GM10847 (cell line): Measurements from ENCODE around the gene FLNC.

Source experiments
- POLR2A ChIP-seq: IDR thresholded peaks from 2 replicates; pipeline ENCODE4 v1.6.1; 2011; ENCODE audit not compliant: insufficient read length; ENCODE audit errors: extremely low read depth

The FLNC gene

GRCh38 chr7:128890306-128891109 lies 60.3 kb downstream of the FLNC start:
- no peak for TF ChIP-seq POLR2A

DNA sequence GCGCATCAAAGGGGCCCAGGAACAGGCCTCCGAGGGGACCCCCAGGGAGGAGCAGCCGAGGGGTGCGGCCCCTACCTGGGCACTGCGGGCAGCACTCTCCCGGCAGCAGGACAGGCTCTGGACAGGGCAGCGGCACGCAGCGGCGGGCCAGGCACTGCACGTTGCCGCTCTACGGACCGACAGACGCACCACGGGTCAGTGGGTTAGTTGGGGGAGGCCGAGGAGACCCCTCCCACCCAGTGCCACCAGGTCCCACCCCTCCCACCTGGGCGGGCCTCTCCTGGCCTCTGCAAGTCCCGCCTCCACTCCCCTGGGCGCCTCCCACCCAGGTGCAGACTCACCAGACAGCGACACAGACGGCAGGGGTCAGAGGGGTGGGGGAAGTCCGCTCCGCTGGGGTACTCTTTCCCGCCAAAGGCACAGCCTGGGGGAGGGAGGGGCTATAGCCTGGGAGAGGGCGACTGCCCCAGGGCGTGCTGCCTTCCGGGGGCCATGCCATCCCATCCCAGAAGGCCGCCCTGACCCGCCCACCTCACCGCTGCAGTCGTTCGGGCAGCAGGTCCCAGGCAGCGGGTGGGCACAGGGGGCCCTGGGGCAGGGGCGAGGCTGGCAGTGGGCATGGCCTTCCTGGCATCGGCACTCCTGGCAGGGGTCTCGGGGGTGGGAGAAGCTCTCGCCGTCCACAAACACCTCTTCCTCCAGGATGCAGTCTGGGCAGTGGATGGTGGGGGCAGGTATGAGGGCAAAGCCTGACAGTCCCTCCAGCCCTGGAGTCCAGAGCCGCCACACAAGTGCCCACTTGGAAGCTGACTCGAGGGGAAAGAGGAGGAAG lies 61.1 kb downstream of the FLNC start:
- TF ChIP-seq POLR2A, result no peak

DNA sequence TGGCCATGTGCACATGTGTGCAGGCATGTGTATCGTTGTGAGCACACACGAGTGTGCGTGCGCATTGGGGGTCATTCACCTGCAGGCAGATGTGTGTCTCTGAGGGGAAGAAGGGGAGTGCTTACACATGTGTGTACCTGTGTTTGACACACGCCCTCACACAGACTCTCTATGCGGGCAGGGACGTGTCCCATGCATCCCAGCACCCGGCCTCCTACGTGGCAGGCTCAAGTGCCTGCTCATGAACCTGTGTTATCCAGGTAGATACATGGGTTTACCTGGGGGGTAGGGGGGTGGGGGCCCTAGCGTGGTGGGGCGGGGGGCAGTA lies 61.7 kb downstream of the FLNC start:
- no peak for TF ChIP-seq POLR2A

DNA sequence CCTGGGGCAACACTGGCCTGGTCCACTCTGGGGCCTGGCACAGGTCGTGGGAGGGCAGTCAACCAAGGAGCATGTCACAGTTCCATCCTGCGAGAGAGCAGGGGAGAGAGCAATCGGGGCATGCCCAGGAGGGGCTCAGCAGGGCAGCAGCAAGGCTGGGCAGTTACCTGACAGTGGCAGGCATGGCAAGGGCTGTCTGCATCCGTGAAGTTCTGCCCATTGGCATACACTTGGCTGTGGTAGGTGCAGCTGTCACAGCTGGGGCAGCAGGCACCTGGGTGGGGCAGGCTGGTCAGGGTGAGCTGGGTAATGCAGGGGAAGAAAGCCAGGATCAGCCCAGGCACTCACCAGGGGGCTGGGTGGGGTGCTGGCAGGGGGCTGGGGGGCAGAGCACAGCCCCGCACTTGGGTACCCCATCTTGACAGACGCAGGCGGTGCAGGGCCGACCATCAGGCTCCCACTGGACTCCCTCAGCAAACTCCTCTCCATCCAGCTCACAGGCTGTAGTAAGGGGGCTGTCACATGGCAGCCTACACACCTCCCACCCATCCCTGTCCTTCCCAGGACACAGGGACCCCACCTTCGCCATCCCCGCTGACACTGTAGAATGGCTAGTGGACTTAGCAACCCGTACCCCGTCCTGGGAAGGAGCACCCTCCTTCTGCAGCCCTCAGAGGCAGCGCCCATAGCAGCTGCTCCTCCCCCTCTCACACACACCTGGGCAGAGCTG lies 62.5 kb downstream of the FLNC start:
- TF ChIP-seq POLR2A, result no peak

DNA sequence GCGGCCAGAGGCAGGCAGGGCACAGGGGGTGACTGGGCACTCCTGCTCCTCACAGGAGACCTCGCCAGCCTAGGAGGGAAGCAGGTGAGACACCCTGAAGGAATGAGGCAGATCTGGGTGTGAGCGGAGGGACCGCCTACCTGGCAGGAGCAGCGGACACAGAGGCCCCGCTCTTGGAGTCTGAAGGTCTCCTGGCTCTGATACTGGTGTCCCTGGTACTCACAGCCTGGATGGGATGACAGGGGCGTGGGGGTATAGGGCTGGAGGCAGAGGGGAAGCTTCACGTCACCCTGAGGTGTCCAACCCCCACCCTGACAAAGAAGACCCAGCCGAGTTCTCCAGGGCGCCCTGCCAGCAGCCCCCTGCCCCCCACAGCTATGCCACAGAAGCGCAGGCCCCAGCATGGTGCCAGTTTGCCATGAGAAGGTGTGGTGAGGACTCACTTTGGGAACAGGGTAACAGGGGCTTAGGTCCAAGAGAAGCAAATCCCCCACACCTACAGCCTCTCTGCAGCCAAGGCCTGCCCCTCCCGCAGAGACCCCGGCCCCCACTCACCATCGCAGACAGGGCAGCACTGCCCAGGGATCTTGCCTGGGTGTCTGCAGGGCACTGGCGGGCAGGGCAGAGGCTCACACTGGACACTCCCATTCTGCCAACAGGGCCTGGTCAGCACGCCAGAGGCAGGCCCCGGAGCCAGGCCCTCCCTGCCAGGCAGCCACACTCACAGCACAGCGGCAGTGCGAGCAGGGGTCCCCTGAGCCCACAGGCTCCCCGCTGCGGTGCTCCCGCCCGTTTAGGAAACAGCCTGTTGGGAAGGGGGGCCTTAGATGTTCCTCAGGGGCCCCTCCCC lies 63.3 kb downstream of the FLNC start:
- TF ChIP-seq POLR2A, result no peak

DNA sequence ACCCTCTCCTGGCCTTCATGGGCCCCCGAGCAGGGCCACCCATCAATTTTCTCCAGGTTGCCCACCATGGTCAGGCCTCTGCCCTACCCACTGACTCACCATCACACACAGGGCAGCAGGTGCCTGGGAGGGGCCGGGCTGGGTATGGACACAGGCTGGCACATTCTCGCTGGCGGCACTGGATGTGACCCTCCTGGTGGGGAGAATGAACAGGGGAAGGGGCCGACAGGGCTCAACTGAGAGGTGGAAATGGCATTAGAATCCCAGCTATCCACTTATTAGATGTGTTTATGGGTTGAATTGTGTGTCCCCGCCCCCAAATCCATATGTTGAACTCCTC lies 63.9 kb downstream of the FLNC start:
- TF ChIP-seq POLR2A, result no peak

DNA sequence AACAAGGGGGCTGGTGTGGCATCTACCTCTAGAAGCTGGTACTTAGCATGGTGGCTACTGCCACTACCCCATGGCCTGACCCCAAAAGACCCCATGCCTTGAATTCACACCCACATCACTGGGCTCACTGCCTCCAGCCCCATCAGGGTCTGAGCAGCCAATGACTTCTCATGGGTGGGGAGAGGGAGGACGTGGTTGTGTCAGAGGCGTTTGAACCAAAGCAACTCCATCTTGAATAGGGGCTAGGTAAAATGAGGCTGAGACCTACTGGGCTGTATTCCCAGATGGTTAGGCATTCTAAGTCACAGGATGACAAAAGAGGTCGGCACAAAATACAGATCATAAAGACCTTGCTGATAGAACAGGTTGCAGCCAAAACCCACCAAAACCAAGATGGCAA lies 65.1 kb downstream of the FLNC start:
- TF ChIP-seq POLR2A, result no peak

DNA sequence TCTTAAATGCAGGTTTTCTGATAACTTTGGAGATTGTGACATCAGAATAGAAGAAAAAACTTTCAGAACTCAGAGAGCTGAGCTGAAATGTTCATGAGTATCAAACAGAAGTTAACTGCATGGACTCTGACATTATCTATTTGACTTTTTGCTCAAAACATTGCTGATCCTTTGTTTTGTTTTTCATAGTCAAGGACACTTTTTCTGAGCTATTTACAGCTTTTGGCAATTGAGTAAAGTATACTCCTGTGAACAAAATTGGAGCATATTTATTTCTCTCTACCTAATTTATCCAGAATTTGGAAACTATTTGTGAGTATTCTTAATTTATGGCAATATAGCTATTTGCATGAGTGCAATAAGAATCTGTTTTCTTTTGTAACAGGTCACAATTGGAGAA lies 69.2 kb downstream of the FLNC start:
- no peak for TF ChIP-seq POLR2A

DNA sequence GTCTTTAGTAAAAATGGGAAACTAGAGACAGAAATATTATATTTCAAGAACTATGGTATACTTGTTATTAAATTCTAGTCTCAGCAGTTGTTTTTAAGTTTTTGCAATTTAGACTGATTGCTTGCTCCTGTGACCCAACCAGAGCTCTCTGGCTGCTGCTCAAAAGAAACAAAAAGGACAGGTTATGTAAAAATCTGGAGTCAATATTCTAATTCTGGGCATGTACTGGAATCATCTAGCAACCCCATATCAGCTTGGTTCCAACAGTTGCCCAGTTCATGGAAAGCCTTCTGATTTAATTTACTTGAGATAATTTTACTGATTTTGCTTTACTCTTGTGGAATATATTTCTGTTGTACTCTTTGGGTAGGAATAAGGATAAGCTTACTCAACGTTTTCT lies 70.0 kb downstream of the FLNC start:
- TF ChIP-seq POLR2A, result no peak

GRCh38 chr7:128902761-128903585 lies 72.8 kb downstream of the FLNC start:
- TF ChIP-seq POLR2A, result no peak

- TF ChIP-seq POLR2A, result no peak
Observed at GRCh38 chr7:128903621-128904361, 73.6 kb downstream of the FLNC start.

- TF ChIP-seq POLR2A, result no peak
Observed at GRCh38 chr7:128904381-128905197, 74.4 kb downstream of the FLNC start.
